Measurements from ENCODE around the gene WDR7. TPM values are rescaled to one million over a fixed set of nuclear protein-coding genes. Genes with fewer than 3 reads are reported as not detected.

Gene WDR7
- total and polyA plus RNA-seq, 9 of the 15 experiments (the other 6 are each of a cell fraction or from before 2014, with no cell fraction given): 1.4 to 9.4 (median 5.3) TPM

DNA sequence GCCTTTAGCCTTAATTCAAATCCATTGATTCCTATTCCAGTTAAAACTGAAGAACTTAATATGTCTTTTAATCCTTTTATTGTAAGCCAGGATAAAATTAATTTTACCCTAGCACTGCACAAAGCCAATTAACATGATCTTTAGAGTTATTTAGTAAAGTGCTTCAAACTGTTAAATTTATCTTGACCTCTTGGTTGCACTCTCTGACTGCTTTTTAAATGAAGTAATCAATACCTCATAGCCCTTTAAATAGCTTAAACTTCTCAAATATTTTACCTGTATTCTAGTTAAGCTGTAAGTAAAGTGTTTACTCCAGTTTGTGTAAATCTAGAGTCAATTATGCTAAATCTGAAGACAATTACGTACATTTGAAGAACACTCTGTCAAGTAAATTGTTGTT, 221.0 kb downstream of the WDR7 start:
- ChIA-PET CTCF (ENCODE audit: low intra/inter-chr PET ratio) (no interaction called here), POLR2A (no interaction called here)
- BruUV-seq (replicated peaks): no TSS peak
- Histone ChIP-seq H3K27ac (ENCODE audit: extremely low read depth, low read depth, low read length) (no peak overlapping the region), H4K20me1 (replicated peaks; ENCODE audit: control insufficient read depth, insufficient read depth, low read length) (no peaks in the 10 kb centered on the region), H3K36me3 (ENCODE audit: control insufficient read depth, insufficient read depth, low read length) (no peaks in the 10 kb centered on the region), H2AFZ (ENCODE audit: low read depth, low read length) (no peak overlapping the region), H3K27me3 (ENCODE audit: control insufficient read depth in 2 of 2, insufficient read depth in 2 of 2, low read length in 2 of 2) (no peaks in the 10 kb centered on the region), H3K4me2 (ENCODE audit: insufficient read depth, low read length) (no peak overlapping the region), H3K9me1 (ENCODE audit: control insufficient read depth, insufficient read depth, low read length) (no peaks in the 10 kb centered on the region), H3K79me2 (ENCODE audit: control insufficient read depth, insufficient read depth, low read length) (no peaks in the 10 kb centered on the region), H3K9me3 (replicated peaks; ENCODE audit: control insufficient read depth, insufficient read depth, low read depth, low read length) (no peaks in the 10 kb centered on the region), H3K9ac (ENCODE audit: insufficient read depth in 1 of 2, low read depth in 2 of 2, low read length in 2 of 2) (no peak overlapping the region), H3K4me1 (replicated peaks in 1 of 2; ENCODE audit: control insufficient read depth in 2 of 2, insufficient read depth in 2 of 2, low read length in 2 of 2) (no peaks in the 10 kb centered on the region), H3K4me3 (no peak overlapping the region)
- FAIRE-seq (no peak), ATAC-seq (no peak), DNase-seq (ENCODE audit: extremely low read depth in 1 of 4, low spot score in 3 of 4) (no peak)
- in situ Hi-C loops (cut with MboI): no loop called here
- WGBS (ENCODE audit: insufficient coverage, low coverage, missing lambda C conversion rate): 35% methylated on average over 1 of the region's 1 CpG
- intact Hi-C loops (cut with micrococcal nuclease): no loop called here
- no peak for TF ChIP-seq MAFG (tag; conservative IDR thresholded peaks at IDR 0.05)
- TF ChIP-seq, protein P1, sequence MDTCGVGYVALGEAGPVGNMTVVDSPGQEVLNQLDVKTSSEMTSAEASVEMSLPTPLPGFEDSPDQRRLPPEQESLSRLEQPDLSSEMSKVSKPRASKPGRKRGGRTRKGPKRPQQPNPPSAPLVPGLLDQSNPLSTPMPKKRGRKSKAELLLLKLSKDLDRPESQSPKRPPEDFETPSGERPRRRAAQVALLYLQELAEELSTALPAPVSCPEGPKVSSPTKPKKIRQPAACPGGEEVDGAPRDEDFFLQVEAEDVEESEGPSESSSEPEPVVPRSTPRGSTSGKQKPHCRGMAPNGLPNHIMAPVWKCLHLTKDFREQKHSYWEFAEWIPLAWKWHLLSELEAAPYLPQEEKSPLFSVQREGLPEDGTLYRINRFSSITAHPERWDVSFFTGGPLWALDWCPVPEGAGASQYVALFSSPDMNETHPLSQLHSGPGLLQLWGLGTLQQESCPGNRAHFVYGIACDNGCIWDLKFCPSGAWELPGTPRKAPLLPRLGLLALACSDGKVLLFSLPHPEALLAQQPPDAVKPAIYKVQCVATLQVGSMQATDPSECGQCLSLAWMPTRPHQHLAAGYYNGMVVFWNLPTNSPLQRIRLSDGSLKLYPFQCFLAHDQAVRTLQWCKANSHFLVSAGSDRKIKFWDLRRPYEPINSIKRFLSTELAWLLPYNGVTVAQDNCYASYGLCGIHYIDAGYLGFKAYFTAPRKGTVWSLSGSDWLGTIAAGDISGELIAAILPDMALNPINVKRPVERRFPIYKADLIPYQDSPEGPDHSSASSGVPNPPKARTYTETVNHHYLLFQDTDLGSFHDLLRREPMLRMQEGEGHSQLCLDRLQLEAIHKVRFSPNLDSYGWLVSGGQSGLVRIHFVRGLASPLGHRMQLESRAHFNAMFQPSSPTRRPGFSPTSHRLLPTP (IDR thresholded peaks at IDR 0.05; ENCODE audit: borderline replicate concordance, extremely low read depth, insufficient read length): no peak
- TF ChIP-seq RBM39 (optimal IDR thresholded peaks at IDR 0.05; ENCODE audit: low read depth, low read length): no peak
- TF ChIP-seq, protein P2, sequence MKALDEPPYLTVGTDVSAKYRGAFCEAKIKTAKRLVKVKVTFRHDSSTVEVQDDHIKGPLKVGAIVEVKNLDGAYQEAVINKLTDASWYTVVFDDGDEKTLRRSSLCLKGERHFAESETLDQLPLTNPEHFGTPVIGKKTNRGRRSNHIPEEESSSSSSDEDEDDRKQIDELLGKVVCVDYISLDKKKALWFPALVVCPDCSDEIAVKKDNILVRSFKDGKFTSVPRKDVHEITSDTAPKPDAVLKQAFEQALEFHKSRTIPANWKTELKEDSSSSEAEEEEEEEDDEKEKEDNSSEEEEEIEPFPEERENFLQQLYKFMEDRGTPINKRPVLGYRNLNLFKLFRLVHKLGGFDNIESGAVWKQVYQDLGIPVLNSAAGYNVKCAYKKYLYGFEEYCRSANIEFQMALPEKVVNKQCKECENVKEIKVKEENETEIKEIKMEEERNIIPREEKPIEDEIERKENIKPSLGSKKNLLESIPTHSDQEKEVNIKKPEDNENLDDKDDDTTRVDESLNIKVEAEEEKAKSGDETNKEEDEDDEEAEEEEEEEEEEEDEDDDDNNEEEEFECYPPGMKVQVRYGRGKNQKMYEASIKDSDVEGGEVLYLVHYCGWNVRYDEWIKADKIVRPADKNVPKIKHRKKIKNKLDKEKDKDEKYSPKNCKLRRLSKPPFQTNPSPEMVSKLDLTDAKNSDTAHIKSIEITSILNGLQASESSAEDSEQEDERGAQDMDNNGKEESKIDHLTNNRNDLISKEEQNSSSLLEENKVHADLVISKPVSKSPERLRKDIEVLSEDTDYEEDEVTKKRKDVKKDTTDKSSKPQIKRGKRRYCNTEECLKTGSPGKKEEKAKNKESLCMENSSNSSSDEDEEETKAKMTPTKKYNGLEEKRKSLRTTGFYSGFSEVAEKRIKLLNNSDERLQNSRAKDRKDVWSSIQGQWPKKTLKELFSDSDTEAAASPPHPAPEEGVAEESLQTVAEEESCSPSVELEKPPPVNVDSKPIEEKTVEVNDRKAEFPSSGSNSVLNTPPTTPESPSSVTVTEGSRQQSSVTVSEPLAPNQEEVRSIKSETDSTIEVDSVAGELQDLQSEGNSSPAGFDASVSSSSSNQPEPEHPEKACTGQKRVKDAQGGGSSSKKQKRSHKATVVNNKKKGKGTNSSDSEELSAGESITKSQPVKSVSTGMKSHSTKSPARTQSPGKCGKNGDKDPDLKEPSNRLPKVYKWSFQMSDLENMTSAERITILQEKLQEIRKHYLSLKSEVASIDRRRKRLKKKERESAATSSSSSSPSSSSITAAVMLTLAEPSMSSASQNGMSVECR (CRISPR knock-in tag; IDR thresholded peaks at IDR 0.05): no peak
- TF ChIP-seq DIDO1 (tag; IDR thresholded peaks at IDR 0.05; ENCODE audit: low read depth): no peak
- TF ChIP-seq ZNF324 (CRISPR knock-in tag; IDR thresholded peaks at IDR 0.05): no peak
- no peak for TF ChIP-seq ZNF436 (CRISPR knock-in tag; IDR thresholded peaks at IDR 0.05)
- TF ChIP-seq SAFB (IDR thresholded peaks at IDR 0.05; ENCODE audit: borderline replicate concordance, low read depth, low read length): no peak
- TF ChIP-seq ILF3 (IDR thresholded peaks at IDR 0.05; ENCODE audit: borderline replicate concordance): no peak
- TF ChIP-seq ZNF212 (CRISPR knock-in tag; IDR thresholded peaks at IDR 0.05): no peak
- no peak for TF ChIP-seq SRSF1 (IDR thresholded peaks at IDR 0.05; ENCODE audit: low read depth, low read length)
- no peak for TF ChIP-seq ZNF584 (CRISPR knock-in tag; IDR thresholded peaks at IDR 0.05; ENCODE audit: low read depth)
- TF ChIP-seq, protein P3, sequence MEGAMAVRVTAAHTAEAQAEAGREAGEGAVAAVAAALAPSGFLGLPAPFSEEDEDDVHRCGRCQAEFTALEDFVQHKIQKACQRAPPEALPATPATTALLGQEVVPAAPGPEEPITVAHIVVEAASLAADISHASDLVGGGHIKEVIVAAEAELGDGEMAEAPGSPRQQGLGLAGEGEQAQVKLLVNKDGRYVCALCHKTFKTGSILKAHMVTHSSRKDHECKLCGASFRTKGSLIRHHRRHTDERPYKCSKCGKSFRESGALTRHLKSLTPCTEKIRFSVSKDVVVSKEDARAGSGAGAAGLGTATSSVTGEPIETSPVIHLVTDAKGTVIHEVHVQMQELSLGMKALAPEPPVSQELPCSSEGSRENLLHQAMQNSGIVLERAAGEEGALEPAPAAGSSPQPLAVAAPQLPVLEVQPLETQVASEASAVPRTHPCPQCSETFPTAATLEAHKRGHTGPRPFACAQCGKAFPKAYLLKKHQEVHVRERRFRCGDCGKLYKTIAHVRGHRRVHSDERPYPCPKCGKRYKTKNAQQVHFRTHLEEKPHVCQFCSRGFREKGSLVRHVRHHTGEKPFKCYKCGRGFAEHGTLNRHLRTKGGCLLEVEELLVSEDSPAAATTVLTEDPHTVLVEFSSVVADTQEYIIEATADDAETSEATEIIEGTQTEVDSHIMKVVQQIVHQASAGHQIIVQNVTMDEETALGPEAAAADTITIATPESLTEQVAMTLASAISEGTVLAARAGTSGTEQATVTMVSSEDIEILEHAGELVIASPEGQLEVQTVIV (CRISPR knock-in tag; IDR thresholded peaks at IDR 0.05; ENCODE audit: borderline replicate concordance): no peak
- TF ChIP-seq ZNF717 (CRISPR knock-in tag; IDR thresholded peaks at IDR 0.05): no peak

Data from K562 (cell line).